ENCODE data around the gene TMEM134.

DNA sequence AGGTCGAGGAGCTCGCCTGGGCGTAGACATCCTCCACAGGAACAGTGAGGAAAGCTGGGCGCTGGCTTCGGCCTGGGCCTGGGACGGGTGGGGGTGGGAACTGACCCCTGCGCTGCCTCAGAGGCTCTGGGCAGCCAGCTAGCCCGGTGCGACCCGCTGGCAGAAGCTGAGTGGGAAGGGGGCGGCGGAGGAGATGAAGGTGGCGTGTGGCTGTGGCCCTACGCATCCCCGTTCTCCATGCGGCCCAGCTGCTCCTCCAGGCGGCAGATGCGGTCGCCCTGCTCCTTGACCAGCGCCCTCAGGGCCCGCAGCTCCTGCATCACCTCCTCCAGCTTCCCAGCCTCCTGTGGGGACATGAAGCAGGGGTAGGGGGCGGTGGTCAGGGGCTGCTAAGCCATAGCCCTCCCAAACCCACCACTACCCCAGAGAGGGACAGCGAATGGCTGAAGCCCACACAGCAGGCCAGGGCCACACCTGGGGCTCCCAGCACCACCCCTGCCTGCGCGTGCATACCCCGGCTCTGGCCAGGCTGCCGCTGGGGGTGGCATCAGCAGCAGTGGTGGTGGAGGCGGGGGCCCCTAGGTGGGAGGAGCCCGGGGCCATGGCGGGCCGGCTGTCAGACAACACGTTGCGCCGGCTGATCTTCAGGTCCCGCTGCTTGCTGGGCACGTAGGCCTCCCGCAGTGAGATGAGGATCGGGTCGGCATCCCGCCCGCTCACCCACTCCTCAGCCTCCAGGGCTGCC, 30.7 kb downstream of the TMEM134 start:
- TF ChIP-seq, protein P1, sequence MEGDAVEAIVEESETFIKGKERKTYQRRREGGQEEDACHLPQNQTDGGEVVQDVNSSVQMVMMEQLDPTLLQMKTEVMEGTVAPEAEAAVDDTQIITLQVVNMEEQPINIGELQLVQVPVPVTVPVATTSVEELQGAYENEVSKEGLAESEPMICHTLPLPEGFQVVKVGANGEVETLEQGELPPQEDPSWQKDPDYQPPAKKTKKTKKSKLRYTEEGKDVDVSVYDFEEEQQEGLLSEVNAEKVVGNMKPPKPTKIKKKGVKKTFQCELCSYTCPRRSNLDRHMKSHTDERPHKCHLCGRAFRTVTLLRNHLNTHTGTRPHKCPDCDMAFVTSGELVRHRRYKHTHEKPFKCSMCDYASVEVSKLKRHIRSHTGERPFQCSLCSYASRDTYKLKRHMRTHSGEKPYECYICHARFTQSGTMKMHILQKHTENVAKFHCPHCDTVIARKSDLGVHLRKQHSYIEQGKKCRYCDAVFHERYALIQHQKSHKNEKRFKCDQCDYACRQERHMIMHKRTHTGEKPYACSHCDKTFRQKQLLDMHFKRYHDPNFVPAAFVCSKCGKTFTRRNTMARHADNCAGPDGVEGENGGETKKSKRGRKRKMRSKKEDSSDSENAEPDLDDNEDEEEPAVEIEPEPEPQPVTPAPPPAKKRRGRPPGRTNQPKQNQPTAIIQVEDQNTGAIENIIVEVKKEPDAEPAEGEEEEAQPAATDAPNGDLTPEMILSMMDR (IDR thresholded peaks at IDR 0.05) = no peak
- TF ChIP-seq POLR2A (IDR thresholded peaks at IDR 0.05) = no peak
